ENCODE measurements around the gene MFNG.

Gene MFNG

DNA sequence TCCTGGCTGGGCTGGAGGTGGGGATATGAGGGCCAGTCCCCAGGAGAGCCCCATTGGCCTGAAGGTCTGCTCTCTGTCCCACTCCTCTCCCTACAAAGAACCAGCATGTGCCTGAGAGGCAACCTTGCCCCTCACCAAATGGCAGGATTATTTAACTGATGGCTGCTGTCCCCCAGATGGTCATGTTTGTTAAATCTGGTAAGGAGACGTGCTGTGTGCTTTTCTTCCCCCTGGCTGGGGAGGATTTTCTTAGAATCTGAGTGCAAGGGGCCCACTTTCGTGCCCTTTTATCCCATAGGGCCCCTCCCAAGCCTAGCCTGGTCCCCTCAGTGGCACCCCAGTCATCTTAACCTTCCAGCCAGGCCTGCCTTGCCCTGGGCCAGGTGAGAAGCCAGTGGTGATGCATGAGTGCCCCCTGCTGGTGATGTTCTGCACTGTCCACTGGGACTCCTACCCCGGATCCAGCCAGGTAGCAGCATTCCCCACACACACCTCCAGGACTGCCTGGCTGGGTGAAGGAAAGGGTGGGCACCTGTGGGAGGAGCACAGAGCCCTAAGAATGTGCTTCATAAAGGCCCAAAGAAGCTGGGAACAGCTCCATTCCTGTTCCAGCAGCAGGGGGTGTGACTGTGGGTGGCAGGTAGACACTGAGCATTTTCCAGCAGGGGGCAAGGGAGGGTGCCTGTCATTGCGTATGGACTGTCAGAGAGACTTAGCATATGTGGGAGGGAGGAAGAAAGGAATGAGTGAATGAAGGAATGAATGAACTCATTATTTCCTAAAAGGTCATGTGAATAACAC lies 28.9 kb downstream of the MFNG start:
- Histone ChIP-seq H3K27ac (no peak overlapping the region), H3K4me3 (no peak overlapping the region)

DNA sequence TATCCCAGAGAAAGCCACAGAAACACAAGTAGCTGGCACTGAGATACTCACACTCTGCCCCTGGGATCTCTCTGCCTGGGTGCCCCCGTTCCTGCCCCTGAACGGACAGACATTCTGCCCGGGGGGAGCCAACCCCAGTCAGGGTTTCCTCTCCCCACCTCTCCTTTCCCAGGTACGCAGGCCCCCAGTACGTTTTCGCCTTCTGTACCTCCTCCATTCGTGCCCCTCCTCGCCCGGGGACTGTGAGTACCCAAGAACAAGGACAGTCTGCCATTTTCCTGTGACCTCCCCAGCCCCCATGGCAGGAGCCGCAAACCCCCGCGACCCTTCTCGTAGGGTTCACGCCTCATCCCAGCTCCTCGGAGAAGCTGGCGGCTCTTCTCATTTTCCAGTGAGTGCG lies 29.8 kb downstream of the MFNG start:
- Histone ChIP-seq H3K27ac (no peak overlapping the region), H3K4me3 (no peak overlapping the region)

DNA sequence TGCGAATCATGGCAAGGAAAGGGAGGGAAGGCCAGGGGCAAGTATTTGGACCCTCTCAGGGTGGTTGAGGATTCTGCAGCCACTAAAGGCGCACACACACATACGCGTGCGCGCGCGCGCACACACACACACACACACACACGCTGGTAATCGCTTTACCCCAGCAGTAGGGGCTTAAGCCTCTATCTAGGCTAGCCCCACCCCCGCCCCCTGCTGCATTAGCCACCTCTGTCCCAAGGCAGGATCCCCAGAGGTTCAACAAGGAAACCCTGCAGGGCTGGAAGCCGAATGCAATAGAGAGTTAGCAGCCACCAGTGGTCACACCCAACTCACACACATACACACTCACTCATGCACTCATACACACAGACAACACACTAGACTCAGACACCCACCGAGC lies 30.3 kb downstream of the MFNG start:
- no peak overlapping the region for H3K27ac ChIP-seq
- H3K4me3 ChIP-seq, result no peak overlapping the region

DNA sequence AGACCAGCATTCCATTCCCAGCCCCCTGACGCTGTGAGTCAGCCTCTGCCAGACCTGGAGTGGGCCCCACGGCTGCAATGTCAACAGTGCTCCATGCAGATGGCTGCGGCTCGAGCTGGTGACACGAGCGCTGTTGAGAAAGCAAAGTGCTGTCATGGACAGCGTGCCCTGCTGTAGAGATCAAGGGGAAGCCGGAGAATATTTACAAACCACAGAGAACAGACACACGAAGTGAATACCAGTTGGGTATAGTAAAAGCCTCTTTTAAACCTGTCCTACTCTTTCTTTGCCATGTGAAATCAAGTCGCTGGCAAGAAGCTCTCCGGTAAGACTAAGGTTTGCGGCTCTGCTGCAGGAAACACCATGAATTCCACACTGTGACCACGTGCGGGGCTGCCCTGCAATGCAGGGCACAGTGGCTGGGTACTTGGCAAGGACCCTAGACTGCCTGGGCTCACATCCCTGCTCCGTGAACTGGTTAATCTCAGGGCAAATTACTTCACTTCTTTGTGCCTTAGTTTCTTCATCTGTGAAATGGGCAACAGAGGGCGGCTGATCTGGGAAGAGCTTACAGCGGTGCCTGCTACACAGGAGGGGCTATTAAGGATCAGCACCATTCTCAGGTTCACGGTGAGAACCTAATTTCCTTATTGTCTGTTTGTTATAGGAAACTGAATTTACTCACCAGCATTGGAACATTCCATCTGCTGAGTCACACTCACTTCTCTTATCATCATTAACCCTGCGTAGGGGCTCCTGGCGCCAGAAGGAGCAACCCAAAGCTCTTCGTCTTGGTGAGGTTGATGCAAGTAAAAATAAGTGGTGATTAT lies 31.1 kb downstream of the MFNG start:
- no peak overlapping the region for H3K27ac ChIP-seq
- H3K4me3 ChIP-seq, result no peak overlapping the region

DNA sequence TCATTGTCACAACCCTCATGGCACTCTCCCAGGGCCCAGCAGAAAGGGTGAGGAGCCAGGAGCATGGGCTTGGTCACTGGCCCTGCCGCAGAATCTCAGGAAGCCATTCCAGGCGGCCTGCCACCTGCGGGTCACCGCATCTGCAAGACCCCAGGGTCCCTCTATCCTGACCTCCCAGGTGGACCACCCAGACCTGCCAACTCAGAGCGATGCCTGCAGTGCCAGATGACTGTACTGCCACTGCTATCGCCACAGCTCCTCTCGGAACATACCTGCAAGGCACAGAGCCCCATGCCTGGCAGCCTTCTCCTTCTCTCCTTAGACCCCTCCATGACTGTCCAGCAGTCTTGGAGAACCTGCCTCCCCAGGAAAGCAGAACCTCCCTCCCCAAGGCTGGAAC lies 32.5 kb downstream of the MFNG start:
- H3K4me3 ChIP-seq, result no peak overlapping the region
- H3K27ac ChIP-seq, result no peak overlapping the region

DNA sequence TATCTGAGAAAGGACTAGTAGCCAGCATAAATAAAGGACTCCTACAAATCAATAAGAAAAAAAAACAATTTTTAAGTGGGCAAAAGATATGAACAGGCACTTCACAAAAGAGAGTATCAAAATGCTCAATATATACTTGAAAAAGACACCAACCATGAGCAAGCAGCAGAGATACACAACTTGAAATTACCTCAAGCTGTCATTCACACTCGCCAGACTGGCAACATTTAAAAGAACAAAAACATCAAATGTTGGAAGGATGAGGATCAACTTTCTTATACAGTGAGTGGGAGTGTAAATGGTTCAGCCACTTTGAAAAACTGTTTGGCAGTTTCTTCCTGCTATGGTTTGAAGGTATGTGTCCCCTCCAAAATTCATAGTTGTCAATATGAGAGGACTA lies 35.0 kb downstream of the MFNG start:
- Histone ChIP-seq H3K27ac (no peak overlapping the region), H3K4me3 (no peak overlapping the region)

DNA sequence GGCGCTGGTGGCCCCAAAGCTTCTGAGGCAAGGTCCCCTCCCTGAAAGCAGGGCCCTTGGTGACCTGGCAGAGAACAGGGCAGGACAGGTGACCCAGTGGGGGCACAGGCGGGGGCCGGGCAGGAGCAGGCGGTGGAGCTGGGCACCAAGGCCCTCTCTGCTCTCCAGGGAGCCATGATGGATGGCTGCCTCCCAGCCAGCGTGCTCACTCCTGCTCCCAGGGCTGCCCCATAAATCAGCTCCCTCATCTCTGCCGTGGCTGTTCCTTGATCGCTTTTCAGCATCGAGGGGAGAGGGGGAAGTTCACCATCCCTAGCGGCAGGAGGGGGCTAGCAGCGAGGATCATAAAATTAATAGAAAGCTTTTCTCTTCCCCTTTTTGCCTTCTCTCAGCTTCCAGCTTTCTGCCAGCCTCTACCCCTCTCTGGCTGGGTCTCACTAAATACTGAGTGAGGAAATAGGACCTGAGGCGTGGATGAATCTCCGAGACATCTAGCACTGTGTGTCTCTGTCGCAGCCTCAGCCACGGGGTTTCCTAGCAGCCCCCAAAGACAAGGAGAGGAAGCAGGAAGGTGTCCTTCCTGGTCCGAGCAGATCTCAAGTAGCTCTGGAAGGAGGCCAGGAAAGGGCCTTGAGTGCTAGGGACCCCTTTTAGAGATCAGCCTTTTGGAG lies 36.7 kb downstream of the MFNG start:
- no peak overlapping the region for H3K4me3 ChIP-seq
- no peak overlapping the region for H3K27ac ChIP-seq

DNA sequence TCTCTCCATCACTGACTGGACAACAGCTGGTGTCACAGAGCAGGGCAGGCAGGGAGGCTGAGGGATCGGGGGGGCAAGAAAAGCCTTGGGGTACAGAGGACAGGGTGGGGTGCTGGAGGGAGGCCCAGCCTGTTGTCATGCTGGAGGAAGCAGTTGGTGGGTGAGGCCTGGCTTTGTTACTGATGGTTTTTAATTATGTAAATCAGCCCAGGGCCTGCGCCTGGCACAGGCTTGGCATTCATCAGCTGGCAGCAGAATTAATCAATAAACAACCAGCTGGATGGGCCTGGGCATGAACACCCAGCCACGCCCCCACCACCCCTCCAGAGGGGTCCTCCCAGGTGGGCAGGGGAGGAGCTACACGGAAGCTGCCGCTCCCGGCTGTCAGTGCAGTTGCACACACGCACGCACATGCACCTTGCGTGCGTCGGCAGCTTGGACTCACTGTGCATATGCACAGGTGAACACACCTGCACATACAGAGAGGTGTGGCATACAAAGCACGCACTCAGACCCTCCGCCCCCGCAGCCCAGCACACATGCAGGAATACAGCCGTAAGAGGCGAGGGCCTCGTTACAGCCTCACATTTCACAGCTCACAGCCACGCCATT lies 37.6 kb downstream of the MFNG start:
- Histone ChIP-seq H3K27ac (no peak overlapping the region), H3K4me3 (no peak overlapping the region)

DNA sequence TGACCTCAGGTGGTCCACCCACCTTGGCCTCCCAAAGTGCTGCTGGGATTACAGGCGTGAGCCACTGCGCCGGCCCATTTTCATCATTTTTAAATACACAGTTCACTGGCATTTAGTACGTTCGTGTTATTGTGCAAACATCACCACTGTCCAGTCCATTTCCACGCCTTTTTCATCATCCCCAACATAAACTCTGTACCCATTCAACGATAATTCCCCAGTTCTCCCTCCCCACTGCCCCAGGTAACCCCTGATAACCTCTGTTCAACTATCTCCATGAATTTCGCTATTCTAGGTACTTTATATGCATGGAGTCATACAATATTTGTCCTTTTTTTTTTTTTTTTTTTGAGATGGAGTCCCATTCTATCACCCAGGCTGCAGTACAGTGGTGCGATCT lies 40.7 kb downstream of the MFNG start:
- no peak overlapping the region for H3K27ac ChIP-seq

DNA sequence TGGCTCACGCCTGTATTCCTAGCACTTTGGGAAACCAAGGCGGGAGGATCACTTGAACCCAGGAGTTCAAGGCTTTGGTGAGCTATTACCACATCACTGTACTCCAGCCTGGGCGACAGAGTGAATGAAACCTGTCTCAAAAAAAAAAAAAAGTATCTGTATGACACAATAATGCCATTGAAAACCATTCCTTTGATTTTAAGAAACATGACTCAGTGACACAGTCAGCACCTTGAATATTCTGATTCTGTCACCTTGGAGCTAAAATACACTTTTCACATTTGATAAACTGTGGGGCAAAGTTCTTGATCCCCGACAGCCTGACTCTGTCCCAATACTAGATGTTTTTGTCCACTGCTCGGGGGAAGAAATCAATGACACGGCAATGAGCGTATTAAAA lies 42.2 kb downstream of the MFNG start:
- Histone ChIP-seq H3K4me3 (no peak overlapping the region), H3K27ac (no peak overlapping the region)

More for the DNA sequence above, 40.7 kb downstream of the MFNG start:
- H3K4me3 ChIP-seq, result no peak overlapping the region

DNA sequence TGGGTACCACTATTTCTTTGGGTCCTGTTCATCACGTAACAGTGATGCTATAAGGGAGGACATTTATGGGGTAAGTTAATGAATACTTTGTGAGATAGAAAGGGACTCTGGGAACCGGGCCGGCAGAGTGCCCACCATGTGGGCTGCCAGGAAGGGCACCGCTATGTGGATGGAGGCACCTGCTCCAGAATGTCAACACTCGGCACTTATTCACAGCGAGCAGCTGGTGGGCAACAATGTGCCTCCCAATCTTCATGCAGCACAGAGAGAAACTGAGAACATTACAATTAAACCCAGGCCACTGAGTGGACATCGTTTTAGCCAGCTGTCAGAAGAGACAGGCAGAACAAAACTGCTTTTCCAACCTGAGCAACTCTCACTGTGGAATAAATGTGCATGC lies 43.1 kb downstream of the MFNG start:
- H3K4me3 ChIP-seq, result no peak overlapping the region

DNA sequence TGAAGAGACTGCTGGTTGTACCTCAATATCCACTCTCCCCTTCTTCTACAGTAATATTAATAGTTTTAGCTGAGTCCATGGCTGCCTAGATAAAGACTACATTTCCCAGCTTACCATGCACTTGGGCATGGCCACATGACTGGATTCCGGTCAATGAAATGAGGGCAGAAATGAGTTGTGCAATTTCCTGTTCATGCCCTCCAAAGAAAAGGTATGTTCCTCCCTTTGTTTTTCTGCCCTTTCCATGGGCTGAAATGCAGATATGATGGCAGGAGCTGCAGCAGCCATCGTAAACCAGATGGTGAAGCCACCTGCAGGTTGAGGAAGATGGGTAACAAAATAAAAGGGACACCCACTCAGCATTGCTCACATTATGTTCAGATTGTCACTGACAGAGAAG lies 43.6 kb downstream of the MFNG start:
- no peak overlapping the region for H3K4me3 ChIP-seq
- no peak overlapping the region for H3K27ac ChIP-seq

More for the DNA sequence above, 43.1 kb downstream of the MFNG start:
- no peak overlapping the region for H3K27ac ChIP-seq

DNA sequence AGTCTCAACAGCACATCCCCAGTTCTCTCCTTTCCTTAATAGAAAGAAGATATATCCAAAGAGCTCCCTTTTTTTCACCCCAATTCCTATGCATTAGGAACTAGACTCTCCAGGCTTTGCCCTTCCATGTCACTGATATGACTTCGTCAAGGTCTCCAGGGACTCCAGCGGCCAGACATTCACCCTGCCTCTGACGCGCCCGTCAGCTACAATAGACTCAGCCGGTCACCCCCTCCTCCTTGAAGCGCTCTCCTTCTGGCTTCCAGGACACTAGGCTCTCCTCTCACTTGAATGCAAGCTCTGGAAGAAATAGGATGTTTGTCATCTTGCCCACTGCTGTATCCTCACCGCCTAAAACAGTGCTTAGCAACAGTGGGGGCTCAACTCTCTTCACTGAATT lies 44.0 kb downstream of the MFNG start:
- no peak overlapping the region for H3K27ac ChIP-seq
- H3K4me3 ChIP-seq, result no peak overlapping the region

DNA sequence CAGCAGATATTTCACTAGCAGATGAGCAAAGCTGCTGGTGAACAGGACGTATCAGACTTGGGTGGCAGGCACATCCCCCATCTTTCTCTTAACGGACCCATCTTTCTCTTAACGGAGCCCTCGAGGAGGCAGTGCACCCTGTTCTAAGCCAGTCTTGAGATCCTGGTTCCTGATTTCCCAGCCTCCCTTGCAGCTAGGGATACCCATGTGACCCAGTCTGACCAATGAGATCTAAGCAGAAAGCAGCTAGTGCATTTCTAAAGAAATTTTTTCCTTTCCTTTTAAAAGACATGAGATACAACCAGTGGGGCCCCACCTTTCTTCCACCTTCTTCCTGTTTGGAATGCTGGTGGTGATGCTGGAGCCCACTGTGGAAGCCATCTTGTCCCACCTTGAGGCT lies 45.3 kb downstream of the MFNG start:
- H3K27ac ChIP-seq, result no peak overlapping the region
- H3K4me3 ChIP-seq, result no peak overlapping the region

DNA sequence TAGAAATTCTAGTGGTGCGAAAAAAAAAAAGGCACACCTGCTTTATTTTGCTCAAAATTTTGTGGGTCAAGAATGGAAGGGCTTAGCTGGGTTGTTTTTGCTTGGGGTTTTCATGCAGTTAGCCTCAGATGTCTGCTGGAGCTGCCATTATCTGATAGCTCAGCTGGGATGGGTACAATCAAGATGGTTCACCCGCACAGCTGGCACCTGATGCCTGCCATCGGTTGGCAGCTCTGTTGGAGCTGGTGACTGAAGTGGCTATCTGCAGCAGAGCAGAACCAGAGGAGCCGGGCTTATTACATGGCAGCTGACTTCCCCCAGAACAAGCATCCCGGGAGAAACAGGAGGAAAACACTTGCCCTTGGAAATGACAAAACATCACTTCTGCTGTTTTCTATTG lies 46.8 kb downstream of the MFNG start:
- Histone ChIP-seq H3K27ac (no peak overlapping the region), H3K4me3 (no peak overlapping the region)

DNA sequence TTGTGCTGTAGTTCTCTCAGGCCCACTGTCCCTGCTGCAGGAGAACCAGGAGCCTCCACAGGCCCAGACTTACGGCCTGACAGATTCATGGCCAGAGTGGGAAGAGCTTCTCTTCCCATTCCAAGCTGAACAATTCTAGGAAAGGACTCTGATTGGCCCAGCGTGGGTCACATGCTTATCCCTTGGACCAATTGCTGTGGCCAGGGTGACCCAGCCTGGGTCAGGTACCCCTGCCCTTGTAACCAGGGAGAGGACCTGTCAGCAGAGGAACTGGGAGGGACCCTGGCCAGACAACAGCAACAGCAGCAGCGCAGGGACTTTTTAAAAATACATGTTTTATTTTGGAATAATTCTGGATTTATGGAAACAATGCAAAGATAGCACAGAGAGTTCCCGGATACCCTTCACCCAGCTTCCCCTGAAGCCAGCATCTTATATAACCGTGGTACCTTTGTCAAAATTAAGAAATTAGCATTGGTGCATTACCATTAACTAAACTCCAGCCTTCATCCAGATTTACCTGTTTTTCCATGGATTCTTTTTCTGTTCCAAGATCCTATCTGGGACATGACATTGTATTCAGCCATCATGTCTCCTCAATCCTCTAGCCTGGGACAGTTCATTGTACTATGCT lies 50.1 kb downstream of the MFNG start:
- Histone ChIP-seq H3K27ac (no peak overlapping the region), H3K4me3 (no peak overlapping the region)

DNA sequence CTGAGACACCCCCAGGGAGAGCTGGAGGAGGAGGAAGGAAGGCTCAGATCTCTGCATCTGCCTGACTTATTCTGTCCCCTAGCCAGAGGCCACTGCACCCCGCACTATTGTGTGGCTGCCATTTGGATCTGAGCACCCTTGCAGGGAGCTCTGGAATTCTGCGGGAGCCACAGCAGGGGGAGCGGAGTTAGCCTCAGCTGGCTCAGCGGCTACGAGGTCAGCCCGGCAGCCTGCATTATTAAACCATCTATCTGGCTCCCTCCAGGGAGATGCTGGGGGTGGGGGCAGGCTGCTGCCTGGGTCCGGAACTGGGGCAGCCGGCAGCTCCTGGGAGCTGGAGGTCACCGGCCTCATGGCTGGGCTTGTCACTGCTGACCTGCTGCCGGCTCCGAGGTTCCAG lies 52.4 kb downstream of the MFNG start:
- no peak overlapping the region for H3K4me3 ChIP-seq
- H3K27ac ChIP-seq, result no peak overlapping the region

DNA sequence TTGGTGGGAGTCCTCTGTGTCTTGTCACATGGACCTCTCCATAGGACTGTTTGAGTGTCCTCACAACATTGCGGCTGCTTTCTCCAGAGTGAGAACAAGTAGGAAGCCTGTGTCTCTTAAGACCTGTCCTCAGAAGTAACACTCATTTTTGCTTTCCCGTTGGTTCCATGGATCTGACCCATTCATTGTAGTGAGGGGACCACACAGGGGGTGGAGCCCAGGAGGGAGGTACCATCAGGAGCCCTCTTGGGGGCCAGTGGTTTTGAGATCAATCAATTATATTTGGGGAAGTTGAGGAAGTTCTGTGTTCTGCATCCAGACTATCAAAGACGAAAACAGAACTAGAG lies 53.5 kb downstream of the MFNG start:
- Histone ChIP-seq H3K27ac (no peak overlapping the region), H3K4me3 (no peak overlapping the region)

DNA sequence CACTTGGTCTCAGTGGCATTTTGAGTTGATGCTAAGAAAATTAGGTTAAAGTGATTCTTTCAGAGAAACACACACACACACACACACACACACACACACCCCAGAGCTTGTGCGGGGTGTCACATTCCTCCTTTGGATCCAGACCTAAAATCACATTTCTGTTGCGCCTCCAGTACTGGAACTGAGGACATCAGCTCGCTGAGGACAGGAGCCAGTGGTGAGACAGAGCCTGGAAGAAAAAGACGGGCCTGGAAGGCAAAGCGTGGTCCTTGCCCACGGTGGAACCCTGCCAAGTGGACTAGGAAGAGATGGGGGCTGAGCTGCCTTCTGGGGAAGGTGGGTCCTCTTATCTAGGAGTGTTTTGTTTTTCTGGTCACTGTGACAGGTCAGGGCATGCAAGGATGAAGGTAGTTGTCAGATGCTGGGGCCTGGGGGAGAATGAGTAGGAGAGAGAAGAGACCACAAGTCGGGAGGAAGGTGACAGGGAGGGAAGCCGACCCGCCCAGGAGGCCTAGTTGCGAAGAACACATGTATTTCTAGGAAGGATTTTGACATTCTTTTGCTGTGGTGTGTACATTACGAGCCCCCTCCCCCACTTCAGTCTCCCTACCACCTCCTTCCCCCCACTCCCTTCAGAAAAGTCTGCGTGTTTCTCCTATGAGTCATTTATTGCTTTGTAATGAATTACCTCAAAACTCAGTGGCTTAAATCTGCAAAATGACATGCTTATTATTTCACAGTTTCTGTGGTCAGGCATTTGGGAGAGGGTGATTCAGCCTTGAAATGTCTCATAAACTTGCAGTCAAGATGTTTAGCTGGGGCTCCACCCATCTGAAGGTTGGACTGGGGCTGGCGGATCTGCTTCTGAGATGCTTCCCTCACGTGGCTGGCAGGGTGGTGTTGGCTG lies 54.1 kb downstream of the MFNG start:
- H3K27ac ChIP-seq, result no peak overlapping the region
- H3K4me3 ChIP-seq, result no peak overlapping the region
